SW 1271 (cell line): ENCODE results near the gene KRTAP2-1.
"Not testable (repeated sequence)": the region's sequence is repeated elsewhere in the genome, so short reads cannot be mapped to it uniquely, and the experiment has no call there.

Experiments used
- DNase-seq, 2 experiments: peaks; one replicate each; lab custom pipeline; 2025; lab: John Stamatoyannopoulos, UW

KRTAP2-1 gene

DNA sequence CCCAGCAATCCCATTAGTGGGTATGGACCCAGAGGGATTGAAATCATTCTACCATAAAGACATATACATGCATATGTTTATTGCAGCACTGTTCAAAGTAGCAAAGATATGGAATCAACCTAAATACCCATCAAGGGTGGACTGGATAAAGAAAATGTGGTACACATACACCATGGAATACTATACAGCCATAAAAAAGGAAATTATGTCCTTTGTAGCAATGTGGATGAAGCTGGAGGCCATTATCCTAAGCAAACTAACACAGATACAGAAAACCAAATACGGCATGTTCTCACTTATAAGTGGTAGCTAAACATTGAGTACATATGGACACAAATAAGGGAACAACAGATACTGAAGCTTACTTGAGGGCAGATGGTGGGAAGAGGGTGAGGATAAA is 10.4 kb upstream of the KRTAP2-1 start:
- no peak for DNase-seq

GRCh38 chr17:41055130-41055529 is 8.0 kb upstream of the KRTAP2-1 start, which contains the start of gene KRTAP2-2:
KRTAP2-2 (minus strand) TSS chr17:41055230; CDS start chr17:41055211, 19 bp downstream.
- not testable (repeated sequence) for DNase-seq

- not testable (repeated sequence) for DNase-seq
Measured at GRCh38 chr17:41054556-41054955, 7.4 kb upstream of the KRTAP2-1 start.

GRCh38 chr17:41054025-41054424 is 6.9 kb upstream of the KRTAP2-1 start:
- DNase-seq: no peak

DNA sequence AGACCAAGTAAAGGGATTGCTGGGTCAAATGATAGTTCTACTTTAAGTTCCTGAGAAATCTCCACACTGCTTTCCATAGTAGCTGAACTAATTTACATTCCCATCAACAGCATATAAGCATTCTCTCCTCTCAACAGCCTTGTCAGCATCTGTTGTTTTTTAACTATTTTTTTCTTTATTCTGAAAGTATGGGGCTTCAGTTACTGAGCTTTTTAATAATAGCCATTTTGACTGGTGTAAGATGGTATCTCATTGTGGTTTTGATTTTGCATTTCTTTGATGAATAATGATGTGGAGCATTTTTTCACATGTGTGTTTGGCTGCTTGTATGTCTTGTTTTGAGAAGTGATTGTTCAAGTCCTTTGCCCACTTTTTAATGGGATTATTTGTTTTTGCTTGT is 5.5 kb upstream of the KRTAP2-1 start:
- DNase-seq: no peak

DNA sequence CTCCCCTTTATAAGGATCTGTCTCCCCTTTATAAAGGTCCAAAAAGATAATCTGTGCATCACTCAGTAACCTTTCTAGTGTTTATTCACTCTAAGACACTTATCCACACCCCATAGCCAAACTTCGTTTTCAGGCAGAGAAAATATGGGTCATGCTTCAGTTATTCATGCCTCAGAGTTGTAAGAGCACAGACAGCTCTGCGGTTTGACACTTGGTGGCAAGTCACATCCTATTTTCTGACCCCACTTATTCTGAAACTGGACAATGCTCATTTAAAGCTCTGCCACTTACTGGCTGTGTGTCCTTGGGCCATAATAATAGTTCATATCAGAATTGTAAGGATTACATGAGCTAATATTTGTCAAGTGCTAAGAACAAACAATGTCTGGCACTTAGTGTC is 2.0 kb upstream of the KRTAP2-1 start:
- peak; percentile 25 to 67 for DNase-seq

DNA sequence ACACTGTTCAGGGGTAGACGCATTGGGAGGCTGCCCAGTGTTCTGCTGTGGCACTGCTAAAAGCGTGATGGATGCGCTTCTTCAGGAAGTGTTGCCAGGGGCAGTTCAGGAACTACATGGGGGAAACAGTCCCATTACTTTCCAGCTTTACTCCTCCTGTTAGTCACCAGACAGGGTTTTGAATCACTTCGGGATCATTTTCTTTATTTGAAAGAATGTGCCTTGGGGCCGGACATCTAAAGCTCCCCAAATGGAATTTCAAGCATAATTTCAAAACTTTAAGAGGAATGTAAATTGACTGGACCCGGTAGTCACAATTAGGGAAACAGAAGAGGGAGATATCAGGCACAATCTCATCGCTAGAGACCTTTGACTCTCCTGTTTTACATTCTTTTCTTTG is 1.3 kb upstream of the KRTAP2-1 start:
- peak in 1 of 2 experiments; percentile 27 for DNase-seq

- no peak for DNase-seq
Measured at GRCh38 chr17:41042953-41043352, 4.2 kb downstream of the KRTAP2-1 start.

GRCh38 chr17:41040783-41041571 is 6.1 kb downstream of the KRTAP2-1 start, which contains the start of gene KRTAP1-1:
KRTAP1-1 (minus strand) TSS chr17:41041450; CDS start chr17:41041397, 53 bp downstream.
- not testable (repeated sequence) for DNase-seq

DNA sequence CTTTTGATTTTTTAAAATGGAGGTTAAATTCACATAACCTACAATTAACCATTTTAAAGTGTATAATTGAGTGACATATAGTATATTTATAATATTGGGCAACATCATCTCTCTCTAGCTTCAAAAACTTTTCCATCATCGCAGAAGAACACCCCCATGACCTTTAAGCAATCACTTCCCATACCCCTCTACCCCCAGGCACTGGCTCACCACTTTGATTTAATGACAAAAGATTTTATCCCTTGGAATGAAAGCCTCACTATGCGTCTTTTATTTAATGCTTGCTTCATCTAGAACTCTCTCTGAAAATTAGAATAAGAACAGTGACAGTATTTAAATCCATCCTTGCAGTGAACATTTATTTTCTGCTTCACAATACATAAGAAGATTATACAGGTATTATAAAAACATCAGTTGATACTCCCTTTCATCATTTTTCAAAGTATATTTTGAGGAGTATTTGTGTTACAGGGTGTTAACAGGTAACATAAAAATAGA is 9.2 kb downstream of the KRTAP2-1 start:
- DNase-seq: no peak

- not testable (repeated sequence) for DNase-seq
Measured at GRCh38 chr17:41034346-41034935, 12.7 kb downstream of the KRTAP2-1 start, which contains the start of gene KRTAP1-3. KRTAP1-3 (minus strand) TSS chr17:41034874; CDS start chr17:41034821, 53 bp downstream.

DNA sequence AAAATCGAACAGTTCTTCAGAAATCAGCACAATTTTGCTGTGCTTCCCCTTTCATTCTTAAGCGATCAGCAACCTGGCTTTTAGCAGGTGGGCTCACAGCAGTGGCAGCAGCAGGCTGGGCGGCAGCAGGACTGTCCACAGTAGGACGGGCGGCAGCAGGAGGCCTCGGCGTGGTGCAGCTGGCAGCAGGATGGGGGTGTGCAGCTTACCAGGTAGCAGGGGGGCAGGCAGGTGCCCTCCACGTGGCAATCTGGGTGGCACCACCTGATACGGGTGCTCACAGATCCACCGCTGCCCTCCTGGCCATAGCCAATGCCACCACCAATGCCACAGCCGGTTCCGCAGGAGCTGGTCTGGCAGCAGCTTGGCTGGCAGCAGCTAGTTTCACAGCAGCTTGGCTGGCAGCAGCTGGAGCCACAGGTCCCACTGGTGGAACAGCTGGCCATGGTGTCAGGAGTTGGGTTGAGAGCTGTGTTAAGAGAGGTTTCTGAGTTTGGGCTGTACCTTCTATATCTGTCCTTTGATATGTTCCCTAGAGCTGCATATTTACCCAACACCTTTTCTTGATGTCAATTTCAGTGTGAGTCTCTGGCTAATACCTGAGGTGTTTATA is 17.4 kb downstream of the KRTAP2-1 start, which contains the start of gene KRTAP1-4:
TSS of gene KRTAP1-4 (minus strand) at position 563 of the 613 bp plus-strand sequence. CDS start at position 446, 117 bp downstream.
- DNase-seq: no peak

- DNase-seq: no peak
Measured at GRCh38 chr17:41026715-41027471, 20.2 kb downstream of the KRTAP2-1 start, which contains the start of gene KRTAP1-5. KRTAP1-5 (minus strand) TSS chr17:41027208; CDS start chr17:41027155, 53 bp downstream.

GRCh38 chr17:41024697-41025096 is 22.4 kb downstream of the KRTAP2-1 start:
- no peak for DNase-seq

- DNase-seq: no peak
Measured at GRCh38 chr17:41020336-41020735, 26.8 kb downstream of the KRTAP2-1 start.

- DNase-seq: no peak
Measured at GRCh38 chr17:41019415-41019814, 27.7 kb downstream of the KRTAP2-1 start.

DNA sequence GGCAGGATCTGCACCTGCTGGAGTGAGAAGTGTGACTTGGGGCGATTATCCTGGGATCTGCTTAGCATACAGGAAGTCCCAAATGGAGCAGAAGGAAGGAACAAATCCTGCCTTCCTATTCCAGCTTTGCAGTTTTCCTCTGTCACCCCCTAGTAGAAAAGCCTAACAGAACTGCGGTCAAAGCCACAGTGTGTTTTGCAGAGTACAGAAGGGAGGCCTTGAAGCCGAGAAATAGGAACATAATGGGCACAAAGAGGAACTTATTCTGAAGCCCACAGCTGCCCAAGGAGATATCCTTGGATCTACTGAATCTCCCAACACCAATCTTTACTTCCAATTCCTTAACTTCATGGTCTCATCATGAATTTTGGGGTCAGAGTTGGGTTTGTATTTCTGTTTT is 28.6 kb downstream of the KRTAP2-1 start:
- DNase-seq: no peak

DNA sequence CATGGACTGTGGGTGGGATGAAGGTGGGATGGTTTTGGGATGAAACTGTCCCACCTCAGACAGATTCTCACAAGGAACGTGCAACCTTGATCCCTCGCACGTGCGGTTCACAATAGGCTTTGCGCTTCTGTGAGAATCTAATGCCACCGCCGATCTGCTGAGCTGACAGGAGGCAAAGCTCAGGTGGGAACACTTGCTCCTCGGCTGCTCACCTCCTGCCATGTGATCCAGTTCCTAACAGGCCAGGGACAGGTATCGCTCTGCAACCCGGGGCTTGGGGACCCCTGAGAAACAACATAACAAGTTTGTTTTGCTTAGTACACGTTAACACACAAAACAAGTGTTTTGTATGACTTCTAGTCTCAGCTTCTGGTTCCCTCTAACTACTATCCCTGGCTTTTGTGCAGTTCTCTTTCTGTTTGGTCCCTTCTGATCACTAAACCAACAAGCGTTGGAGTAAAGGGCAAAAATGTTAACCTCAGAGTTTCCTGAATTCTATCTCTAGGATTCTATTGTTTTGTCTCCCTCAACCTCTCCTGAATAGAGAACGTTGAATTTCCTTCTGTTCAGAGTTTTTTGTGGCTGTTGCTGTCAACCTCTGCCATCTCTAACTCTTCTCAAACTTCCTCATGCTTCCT is 30.4 kb downstream of the KRTAP2-1 start:
- DNase-seq: no peak

DNA sequence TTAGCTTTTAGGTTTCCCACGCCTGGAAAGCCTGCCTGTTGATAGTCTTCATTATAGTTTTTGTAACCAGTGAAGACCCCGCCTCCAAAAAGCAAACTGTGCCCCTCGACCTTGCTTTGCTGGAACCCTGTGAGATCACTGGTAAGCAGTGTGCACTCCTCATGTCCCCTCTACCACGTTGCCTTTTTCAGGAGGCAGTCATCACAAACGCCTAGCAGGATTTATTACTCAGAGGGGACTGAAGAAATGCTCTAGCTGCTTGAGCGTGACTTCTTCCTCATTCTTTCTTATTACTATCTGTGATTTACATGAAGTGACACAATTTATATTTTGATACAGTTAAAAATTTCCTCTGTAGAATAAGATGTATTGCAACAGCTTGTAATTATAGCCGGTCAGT is 31.7 kb downstream of the KRTAP2-1 start:
- no peak for DNase-seq

DNA sequence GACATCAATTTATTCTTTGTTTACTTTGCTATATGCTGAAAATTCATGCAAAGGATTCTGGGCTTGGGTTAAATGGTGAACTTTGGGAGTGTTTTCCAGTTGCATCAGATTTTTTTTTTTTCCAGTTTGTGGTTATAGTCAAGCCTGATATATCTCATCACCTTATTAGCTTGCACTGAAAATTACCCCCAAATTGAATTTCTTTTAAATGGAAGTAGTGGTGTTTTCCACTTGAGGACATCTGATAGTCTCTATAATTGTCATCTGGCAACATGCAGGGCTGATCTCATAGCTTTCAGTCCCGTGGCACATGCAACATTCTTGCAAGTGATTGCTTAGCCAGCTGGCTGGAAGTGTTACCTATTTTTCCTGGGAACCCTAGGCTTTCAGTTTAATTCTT is 33.5 kb downstream of the KRTAP2-1 start:
- no peak for DNase-seq

DNA sequence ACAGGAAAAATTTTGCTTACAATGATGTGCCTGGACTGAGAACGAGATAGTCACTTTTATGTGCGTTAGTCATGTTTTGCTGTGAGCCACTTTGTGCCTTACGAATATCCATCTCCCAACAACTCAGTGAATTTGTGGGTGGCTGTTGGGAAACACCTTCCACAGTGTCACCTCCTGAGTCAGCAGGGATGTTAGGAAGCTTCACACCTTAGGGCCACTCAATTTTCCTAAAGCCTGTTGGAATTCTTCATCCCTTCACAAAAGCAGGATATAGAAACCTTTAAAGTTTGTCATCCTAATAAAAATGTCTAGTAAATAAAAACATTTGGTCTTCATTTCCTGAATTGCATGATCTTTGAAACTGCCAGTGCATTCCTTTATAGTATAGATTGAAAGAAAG is 33.9 kb downstream of the KRTAP2-1 start:
- DNase-seq: no peak
